Central memory CD8-positive, alpha-beta T cell (primary cell): Measurements from ENCODE around the gene LCN12.

Source experiments
- ATAC-seq: fragments of 150-1000 bp; cut with Tn5 transposase; replicated peaks from 2 replicates; pipeline ENCODE4 v1.10.0; 2022; ENCODE audit warnings: mild to moderate bottlenecking, moderate FRiP score, moderate number of reproducible peaks; ENCODE audit not compliant: poor library complexity, severe bottlenecking; ENCODE audit errors: extremely low read depth
- DNase-seq, 2 donors: peaks; one replicate each; pipeline ENCODE4 v3.0.0; 2021; ENCODE audit warnings: low spot score in 2 of 2
- H3K27ac Mint-ChIP-seq: one replicate; pipeline ENCODE4 v1.8.0; 2022; ENCODE audit warnings: low read depth, mild to moderate bottlenecking, moderate library complexity, mixed read lengths
- H3K27me3 Mint-ChIP-seq: one replicate; pipeline ENCODE4 v1.8.0; 2022; ENCODE audit warnings: mixed read lengths
- H3K36me3 Mint-ChIP-seq: one replicate; pipeline ENCODE4 v1.8.0; 2022; ENCODE audit warnings: mild to moderate bottlenecking, moderate library complexity, mixed read lengths; ENCODE audit not compliant: insufficient read depth
- H3K4me1 Mint-ChIP-seq: one replicate; pipeline ENCODE4 v1.8.0; 2022; ENCODE audit warnings: mixed read lengths
- H3K4me3 Mint-ChIP-seq: one replicate; pipeline ENCODE4 v1.8.0; 2022; ENCODE audit warnings: mild to moderate bottlenecking, moderate library complexity, mixed read lengths
- H3K9me3 Mint-ChIP-seq: one replicate; pipeline ENCODE4 v1.8.0; 2022; ENCODE audit warnings: mixed read lengths

LCN12 gene

DNA sequence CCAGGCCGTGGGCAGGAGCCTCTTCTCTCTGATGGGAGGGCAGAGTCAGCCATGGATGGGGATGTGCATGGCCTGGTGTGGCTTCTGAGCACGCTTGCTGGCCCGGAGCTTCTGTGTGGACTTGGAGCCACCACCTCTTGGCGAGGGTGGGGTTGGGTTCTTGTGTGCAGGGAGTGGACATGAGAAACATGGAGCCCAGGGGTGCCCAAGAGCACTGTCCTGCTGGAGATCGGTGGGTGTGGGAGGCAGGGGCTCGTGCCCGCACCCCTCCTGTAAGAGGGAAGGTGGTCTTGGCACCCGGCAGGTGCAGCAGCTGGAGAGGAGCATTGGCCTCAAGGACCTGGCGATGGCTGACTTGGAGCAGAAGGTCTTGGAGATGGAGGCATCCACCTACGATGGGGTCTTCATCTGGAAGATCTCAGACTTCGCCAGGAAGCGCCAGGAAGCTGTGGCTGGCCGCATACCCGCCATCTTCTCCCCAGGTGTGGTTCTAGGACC lies 31.3 kb upstream of the LCN12 start:
- Mint-ChIP-seq H3K4me3 (no peak overlapping the region), H3K27me3 (no peaks in the 10 kb centered on the region), H3K36me3 (peaks cover 29% of the 10 kb centered on the region), H3K4me1 (peaks cover 17% of the 10 kb centered on the region), H3K27ac (no peak overlapping the region), H3K9me3 (no peaks in the 10 kb centered on the region)
- no peak for DNase-seq
- no peak for ATAC-seq

DNA sequence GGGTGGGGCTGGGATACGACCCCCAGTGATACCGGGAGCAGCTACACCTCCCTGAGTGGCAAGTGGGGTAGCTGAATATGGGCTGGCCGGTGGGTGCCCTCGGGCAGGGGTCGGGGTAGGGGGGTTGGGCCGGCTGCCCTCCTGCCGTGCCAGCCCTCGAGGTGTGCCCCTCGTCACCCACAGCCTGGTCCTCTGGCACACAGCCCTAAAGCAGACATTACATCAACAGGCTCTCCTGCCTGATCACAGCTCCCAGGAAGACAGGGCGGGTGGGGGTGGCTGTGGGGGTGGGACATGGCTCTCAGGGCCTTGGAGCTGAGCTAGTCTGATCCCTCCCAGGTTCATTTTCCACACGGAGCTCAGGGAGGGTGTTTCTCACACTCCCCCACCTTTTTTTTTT lies 30.8 kb upstream of the LCN12 start:
- Mint-ChIP-seq H3K4me3 (no peak overlapping the region), H3K27ac (no peak overlapping the region), H3K4me1 (peaks cover 13% of the 10 kb centered on the region), H3K9me3 (no peaks in the 10 kb centered on the region), H3K36me3 (peaks cover 27% of the 10 kb centered on the region), H3K27me3 (no peaks in the 10 kb centered on the region)
- ATAC-seq (no peak), DNase-seq (no peak)

DNA sequence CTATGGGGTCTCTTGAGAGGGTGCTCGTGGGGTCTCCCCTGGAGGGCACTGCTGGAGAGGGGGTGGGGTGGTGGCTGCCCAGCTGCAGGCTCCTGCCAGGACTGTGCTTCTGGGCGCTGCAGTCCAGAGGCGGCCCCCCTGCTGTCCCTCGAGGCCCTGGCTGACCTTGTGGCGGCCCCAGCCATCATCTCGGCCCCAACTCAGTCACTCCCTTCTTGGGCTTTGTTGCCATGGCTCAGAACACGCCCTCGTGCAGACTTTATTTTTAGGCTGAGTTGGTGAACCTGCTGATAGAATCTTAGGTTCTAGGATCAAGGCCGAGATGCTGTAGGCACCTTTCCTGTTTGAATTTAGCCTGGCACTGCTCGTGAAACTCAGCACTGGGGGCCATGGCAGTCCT lies 30.4 kb upstream of the LCN12 start:
- Mint-ChIP-seq H3K9me3 (no peaks in the 10 kb centered on the region), H3K27ac (no peak overlapping the region), H3K27me3 (no peaks in the 10 kb centered on the region), H3K4me1 (peaks cover 12% of the 10 kb centered on the region), H3K4me3 (no peak overlapping the region), H3K36me3 (peaks cover 26% of the 10 kb centered on the region)
- ATAC-seq (no peak), DNase-seq (no peak)

DNA sequence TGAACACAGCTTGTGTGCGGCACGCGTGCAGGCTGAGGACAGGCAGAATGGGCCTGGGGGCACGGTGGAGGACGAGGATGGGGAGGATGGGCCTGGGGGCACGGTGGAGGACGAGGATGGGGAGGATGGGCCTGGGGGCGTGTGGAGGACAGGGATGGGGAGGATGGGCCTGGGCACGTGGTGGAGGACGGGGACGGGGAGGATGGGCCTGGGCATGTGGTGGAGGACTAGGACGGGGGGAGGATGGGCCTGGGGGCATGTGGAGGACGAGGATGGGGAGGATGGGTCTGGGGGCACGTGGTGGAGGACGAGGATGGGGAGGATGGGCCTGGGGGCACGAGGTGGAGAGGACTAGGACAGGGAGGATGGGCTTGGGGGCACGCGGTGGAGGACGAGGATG lies 29.5 kb upstream of the LCN12 start:
- DNase-seq (no peak), ATAC-seq (no peak)
- Mint-ChIP-seq H3K4me3 (no peak overlapping the region), H3K4me1 (peaks cover 4% of the 10 kb centered on the region), H3K27me3 (no peaks in the 10 kb centered on the region), H3K27ac (peak overlapping the region; percentile 49), H3K9me3 (no peaks in the 10 kb centered on the region), H3K36me3 (peaks cover 25% of the 10 kb centered on the region)

DNA sequence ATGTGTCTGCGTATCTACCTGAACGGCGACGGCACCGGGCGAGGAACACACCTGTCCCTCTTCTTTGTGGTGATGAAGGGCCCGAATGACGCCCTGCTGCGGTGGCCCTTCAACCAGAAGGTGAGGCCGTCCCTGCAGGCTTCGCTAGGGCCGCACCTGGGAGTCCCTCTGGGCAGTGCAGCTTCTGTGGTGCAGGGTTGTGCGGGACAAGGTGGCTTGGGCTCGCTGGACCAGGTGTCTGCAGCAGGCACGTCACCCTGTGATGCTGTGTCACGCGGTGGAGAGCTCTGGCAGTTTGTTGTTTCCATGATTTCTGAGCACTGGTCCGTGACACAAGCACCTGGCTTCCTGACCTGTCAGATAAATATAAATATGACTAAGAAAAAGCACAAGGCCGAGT lies 28.2 kb upstream of the LCN12 start:
- no peak for ATAC-seq
- H3K27ac Mint-ChIP-seq: no peak overlapping the region
- H3K4me1 Mint-ChIP-seq: peaks cover 8% of the 10 kb centered on the region
- no peak overlapping the region for H3K4me3 Mint-ChIP-seq
- DNase-seq: no peak
- peaks cover 21% of the 10 kb centered on the region for H3K36me3 Mint-ChIP-seq
- H3K9me3 Mint-ChIP-seq: no peaks in the 10 kb centered on the region
- no peaks in the 10 kb centered on the region for H3K27me3 Mint-ChIP-seq

DNA sequence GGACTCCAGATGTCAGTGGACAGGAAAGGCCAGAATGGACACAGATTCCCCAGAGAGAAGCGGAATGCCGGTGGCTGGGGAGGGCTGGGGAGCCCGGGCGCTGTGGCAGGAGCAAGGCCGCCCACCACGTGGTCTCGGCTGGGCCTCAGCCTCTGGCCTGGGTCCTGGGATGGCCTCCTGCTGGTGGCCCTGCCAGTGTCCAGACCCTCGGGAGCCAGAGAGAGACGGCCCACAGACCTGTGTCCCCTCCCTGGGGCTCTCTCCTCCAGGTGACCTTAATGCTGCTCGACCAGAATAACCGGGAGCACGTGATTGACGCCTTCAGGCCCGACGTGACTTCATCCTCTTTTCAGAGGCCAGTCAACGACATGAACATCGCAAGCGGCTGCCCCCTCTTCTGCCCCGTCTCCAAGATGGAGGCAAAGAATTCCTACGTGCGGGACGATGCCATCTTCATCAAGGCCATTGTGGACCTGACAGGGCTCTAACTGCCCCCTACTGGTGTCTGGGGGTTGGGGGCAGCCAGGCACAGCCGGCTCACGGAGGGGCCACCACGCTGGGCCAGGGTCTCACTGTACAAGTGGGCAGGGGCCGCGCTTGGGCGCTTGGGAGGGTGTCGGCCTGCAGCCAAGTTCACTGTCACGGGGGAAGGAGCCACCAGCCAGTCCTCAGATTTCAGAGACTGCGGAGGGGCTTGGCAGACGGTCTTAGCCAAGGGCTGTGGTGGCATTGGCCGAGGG lies 26.5 kb upstream of the LCN12 start:
- DNase-seq (no peak), ATAC-seq (no peak)
- Mint-ChIP-seq H3K4me1 (peaks cover 8% of the 10 kb centered on the region), H3K36me3 (peaks cover 19% of the 10 kb centered on the region), H3K27me3 (no peaks in the 10 kb centered on the region), H3K9me3 (no peaks in the 10 kb centered on the region), H3K4me3 (no peak overlapping the region), H3K27ac (no peak overlapping the region)

DNA sequence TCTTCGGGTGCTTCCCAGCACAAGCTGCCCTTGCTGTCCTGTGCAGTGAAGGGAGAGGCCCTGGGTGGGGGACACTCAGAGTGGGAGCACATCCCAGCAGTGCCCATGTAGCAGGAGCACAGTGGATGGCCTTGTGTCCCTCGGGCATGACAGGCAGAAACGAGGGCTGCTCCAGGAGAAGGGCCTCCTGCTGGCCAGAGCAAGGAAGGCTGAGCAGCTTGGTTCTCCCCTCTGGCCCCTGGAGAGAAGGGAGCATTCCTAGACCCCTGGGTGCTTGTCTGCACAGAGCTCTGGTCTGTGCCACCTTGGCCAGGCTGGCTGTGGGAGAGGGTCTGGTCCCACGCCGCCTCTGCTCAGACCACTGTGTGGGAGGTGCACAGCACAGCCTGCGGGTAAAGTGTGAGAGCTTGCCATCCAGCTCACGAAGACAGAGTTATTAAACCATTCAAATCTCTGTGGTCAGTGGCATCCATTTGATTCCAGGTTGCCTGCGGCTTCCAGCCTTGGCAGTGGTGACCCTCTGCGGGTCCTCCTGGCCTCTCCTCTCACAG lies 25.8 kb upstream of the LCN12 start:
- H3K4me3 Mint-ChIP-seq: no peak overlapping the region
- peaks cover 19% of the 10 kb centered on the region for H3K36me3 Mint-ChIP-seq
- ATAC-seq: no peak
- no peaks in the 10 kb centered on the region for H3K27me3 Mint-ChIP-seq
- peaks cover 8% of the 10 kb centered on the region for H3K4me1 Mint-ChIP-seq
- no peaks in the 10 kb centered on the region for H3K9me3 Mint-ChIP-seq
- DNase-seq: no peak
- H3K27ac Mint-ChIP-seq: no peak overlapping the region

DNA sequence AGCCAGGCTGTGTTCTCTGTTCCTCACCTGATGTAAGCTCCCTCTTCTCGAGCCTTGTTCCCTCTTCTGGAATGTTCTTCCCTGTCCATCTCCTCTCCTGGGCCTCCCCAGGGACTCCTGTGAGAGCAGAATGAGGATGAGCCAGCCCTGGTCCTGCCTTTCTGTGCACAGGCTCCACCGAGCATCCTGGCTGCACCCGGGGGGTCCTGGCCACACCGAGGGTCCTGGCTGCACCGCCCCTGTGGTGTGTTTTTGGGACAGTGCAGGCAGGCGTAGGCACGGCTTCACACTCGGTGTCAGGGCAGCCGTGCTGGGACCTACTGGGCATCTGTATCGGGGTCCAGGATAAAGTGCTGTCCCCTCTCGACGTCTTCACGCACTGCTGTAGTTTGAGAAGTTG lies 25.3 kb upstream of the LCN12 start:
- peaks cover 8% of the 10 kb centered on the region for H3K4me1 Mint-ChIP-seq
- no peaks in the 10 kb centered on the region for H3K27me3 Mint-ChIP-seq
- DNase-seq (no peak), ATAC-seq (no peak)
- no peaks in the 10 kb centered on the region for H3K9me3 Mint-ChIP-seq
- H3K36me3 Mint-ChIP-seq: peaks cover 18% of the 10 kb centered on the region
- no peak overlapping the region for H3K27ac Mint-ChIP-seq
- no peak overlapping the region for H3K4me3 Mint-ChIP-seq

DNA sequence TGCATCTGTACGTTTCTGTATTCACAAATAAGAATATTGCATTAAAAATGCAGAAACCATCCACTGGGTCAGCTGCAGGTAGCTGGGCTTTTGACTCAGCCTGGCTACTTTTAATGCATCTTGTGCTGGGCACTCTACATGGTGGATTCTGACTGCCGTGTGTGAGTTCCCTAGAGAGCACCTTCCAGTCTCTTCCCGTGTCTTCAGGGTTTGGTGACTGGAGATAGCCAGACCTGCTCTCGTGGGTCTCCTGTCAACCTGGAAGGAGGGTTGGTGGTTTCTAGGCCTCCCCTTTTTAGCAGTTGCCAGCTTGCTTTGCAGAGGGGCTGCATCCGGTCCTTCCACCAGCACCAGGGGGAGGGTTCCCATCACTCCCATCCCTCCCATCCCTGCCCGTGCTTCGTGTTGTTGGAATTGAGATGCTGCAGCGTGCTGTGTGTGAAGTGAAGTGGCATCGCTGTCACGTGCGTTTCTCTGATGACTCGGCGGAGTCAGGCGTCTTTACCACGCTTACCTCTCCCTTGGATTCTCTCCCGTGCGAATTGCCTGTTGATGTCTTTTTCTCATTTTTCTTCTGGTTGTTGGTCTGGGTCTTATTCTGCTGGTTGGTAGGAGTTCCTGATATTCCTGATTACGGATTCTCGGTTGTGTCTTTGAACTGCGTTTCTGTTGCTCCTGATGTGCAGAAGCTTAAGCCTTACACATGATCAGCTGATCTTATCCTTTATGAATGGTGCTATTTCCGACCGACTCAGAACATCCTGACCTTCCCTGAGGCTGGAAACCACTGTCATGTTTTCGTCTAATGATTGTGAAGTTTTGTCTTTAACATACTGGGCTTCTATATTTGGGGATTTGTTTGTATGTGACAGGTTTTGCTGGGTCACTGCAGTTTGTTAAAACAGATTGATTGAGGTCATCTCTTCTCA lies 24.5 kb upstream of the LCN12 start:
- Mint-ChIP-seq H3K4me1 (peaks cover 8% of the 10 kb centered on the region), H3K9me3 (no peaks in the 10 kb centered on the region), H3K4me3 (no peak overlapping the region), H3K27me3 (no peaks in the 10 kb centered on the region), H3K36me3 (peaks cover 16% of the 10 kb centered on the region), H3K27ac (peak overlapping the region; percentile 61)
- DNase-seq (no peak), ATAC-seq (no peak)

DNA sequence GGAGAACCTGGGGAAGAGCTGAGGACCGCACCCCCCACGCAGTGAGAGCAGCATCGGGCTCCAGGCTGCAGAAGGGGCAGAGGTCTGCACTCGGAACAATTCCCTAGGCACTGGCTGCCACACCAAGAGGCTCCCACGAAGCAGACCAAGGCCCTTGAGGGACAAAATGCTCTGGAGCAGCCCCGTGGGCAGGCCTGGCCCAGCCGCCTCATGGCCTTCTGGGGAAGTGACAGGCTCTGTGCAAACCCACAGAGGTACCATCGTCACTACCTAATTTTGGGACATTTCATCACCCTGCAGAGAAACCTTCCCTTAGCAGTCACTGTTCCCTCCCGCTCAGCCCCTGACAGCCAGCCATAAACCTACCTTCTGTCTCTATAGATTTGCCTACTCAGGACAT lies 23.5 kb upstream of the LCN12 start:
- H3K36me3 Mint-ChIP-seq: peaks cover 13% of the 10 kb centered on the region
- H3K9me3 Mint-ChIP-seq: no peaks in the 10 kb centered on the region
- DNase-seq: no peak
- no peak for ATAC-seq
- H3K27ac Mint-ChIP-seq: no peak overlapping the region
- H3K4me1 Mint-ChIP-seq: peaks cover 16% of the 10 kb centered on the region
- H3K27me3 Mint-ChIP-seq: no peaks in the 10 kb centered on the region
- no peak overlapping the region for H3K4me3 Mint-ChIP-seq

DNA sequence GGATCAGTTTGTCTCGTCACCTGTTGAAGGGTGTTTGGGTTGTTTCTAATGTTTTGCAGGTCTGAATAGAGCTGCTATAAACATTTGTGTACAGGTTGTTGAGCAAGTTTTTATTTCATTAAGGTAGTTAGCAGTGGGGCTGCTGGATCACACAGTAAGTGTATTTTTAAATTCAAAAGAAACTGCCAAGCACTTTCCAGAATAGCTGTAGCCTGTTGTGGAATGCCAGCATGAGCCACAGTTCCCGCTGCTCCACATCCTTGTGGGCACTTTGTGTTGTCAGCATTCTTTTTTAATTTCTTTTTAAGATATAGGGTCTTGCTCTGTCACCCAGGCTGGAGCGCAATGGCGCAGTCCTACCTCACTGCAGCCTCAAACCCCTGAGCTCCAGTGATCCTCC lies 22.1 kb upstream of the LCN12 start:
- Mint-ChIP-seq H3K36me3 (peaks cover 12% of the 10 kb centered on the region), H3K27me3 (no peaks in the 10 kb centered on the region), H3K4me3 (no peak overlapping the region), H3K27ac (peak overlapping the region; percentile 78), H3K9me3 (no peaks in the 10 kb centered on the region), H3K4me1 (peaks cover 16% of the 10 kb centered on the region)
- ATAC-seq: no peak
- DNase-seq: no peak

DNA sequence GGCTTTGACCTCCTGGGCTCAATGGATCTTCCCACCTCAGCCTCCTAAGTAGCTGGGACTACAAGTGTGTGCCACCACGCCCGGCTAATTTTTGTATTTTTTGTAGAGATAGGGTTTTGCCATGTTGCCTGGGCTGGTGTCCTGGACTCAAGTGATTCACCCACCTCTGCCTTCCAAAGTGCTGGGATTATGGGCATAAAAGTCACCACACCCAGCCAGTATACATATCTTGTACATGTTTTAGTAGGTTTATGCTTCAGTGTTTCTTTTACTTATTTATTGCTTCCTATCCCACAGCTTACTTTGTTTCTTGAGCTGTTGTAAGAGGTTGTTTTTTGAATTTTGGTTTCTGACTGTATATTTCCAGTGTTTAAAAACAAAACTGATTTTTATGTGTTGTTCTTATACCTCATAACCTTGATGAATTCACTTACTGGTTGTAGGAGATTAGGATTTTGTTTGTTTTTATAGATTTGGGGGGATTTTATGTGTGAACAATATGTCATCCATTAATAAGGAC lies 20.4 kb upstream of the LCN12 start:
- peaks cover 10% of the 10 kb centered on the region for H3K36me3 Mint-ChIP-seq
- H3K9me3 Mint-ChIP-seq: no peaks in the 10 kb centered on the region
- ATAC-seq (no peak), DNase-seq (no peak)
- H3K27me3 Mint-ChIP-seq: no peaks in the 10 kb centered on the region
- no peak overlapping the region for H3K4me3 Mint-ChIP-seq
- peaks cover 21% of the 10 kb centered on the region for H3K4me1 Mint-ChIP-seq
- no peak overlapping the region for H3K27ac Mint-ChIP-seq
